Type B pancreatic cell (in vitro differentiated cells): ENCODE data around the gene ITPR2. TPM values are rescaled to one million over a fixed set of nuclear protein-coding genes. Genes with fewer than 3 reads are reported as not detected.
"Not testable (repeated sequence)": the region's sequence is repeated elsewhere in the genome, so short reads cannot be mapped to it uniquely, and the experiment has no call there.

Source experiments
- DNase-seq: peaks from one replicate; pipeline ENCODE4 v3.0.0; 2021; ENCODE audit warnings: mixed read lengths; ENCODE audit not compliant: unreplicated experiment; ENCODE audit errors: extremely low spot score
- H3K27ac Mint-ChIP-seq: 2 replicates; pipeline ENCODE4 v1.8.0; 2021; ENCODE audit warnings: mild to moderate bottlenecking, mixed read lengths
- H3K27me3 Mint-ChIP-seq: 2 replicates; pipeline ENCODE4 v1.8.0; 2021; ENCODE audit warnings: mixed read lengths
- H3K36me3 Mint-ChIP-seq: 2 replicates; pipeline ENCODE4 v1.8.0; 2021; ENCODE audit warnings: mixed read lengths
- H3K4me1 Mint-ChIP-seq: one replicate; pipeline ENCODE4 v1.8.0; 2021; ENCODE audit warnings: mixed read lengths; ENCODE audit not compliant: unreplicated experiment
- H3K4me3 Mint-ChIP-seq: 2 replicates; pipeline ENCODE4 v1.8.0; 2021; ENCODE audit warnings: mild to moderate bottlenecking, mixed read lengths
- H3K9me3 Mint-ChIP-seq: 2 replicates; pipeline ENCODE4 v1.8.0; 2021; ENCODE audit warnings: mixed read lengths
- total RNA-seq: library from RNA; stranded (reverse); gene quantifications from 2 replicates; pipeline ENCODE4 v1.2.1, GENCODE V29; 2021; ENCODE audit warnings: low replicate concordance
- TF ChIP-seq, protein P1 (sequence below): fragments of 200-600 bp; sonication (generic); conservative IDR thresholded peaks from 2 replicates; pipeline ENCODE4 v1.5.0; 2021; ENCODE audit warnings: antibody characterized with exemption, mild to moderate bottlenecking

The ITPR2 gene
- total RNA-seq, 1 donor from 2014 or later = 33.7 TPM

DNA sequence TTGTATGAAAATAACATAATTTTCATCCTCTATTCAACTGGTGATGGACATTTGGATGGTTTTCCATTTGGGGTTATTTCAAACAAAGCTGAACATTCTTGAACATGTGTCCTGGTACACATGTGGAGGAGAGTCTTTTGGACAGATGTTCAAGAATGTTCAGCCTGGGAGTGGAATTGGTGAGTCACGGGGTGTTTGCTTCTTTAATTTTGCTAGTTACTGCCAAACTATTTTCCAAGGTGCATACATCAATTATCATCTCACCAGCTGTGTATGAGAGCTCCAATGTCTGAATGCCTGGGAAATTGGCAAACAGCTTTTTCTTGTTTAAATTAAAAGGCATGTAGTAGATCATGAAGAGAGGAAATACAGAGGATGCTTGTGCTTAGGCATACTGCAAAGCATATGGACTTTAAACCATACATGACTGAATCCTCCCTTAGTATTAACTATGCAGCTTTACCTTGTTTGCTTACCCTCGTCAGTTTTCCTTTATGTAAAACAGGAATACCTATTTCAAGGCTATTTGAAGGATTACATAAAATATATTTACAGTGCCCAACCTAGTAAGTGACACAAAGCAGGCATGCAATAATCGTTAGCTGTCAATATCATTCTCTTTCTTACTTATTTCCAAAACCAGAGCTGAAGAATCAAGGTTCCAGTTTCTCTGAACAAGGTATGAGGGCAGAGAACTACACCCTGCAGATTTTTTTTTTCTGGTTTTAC lies 152.1 kb downstream of the ITPR2 start:
- Mint-ChIP-seq H3K27ac (no peak overlapping the region), H3K4me3 (no peak overlapping the region), H3K4me1 (no peaks in the 10 kb centered on the region), H3K9me3 (no peaks in the 10 kb centered on the region), H3K36me3 (peaks cover 46% of the 10 kb centered on the region), H3K27me3 (no peaks in the 10 kb centered on the region)
- no peak for DNase-seq
- TF ChIP-seq, protein P1, sequence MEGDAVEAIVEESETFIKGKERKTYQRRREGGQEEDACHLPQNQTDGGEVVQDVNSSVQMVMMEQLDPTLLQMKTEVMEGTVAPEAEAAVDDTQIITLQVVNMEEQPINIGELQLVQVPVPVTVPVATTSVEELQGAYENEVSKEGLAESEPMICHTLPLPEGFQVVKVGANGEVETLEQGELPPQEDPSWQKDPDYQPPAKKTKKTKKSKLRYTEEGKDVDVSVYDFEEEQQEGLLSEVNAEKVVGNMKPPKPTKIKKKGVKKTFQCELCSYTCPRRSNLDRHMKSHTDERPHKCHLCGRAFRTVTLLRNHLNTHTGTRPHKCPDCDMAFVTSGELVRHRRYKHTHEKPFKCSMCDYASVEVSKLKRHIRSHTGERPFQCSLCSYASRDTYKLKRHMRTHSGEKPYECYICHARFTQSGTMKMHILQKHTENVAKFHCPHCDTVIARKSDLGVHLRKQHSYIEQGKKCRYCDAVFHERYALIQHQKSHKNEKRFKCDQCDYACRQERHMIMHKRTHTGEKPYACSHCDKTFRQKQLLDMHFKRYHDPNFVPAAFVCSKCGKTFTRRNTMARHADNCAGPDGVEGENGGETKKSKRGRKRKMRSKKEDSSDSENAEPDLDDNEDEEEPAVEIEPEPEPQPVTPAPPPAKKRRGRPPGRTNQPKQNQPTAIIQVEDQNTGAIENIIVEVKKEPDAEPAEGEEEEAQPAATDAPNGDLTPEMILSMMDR = no peak

DNA sequence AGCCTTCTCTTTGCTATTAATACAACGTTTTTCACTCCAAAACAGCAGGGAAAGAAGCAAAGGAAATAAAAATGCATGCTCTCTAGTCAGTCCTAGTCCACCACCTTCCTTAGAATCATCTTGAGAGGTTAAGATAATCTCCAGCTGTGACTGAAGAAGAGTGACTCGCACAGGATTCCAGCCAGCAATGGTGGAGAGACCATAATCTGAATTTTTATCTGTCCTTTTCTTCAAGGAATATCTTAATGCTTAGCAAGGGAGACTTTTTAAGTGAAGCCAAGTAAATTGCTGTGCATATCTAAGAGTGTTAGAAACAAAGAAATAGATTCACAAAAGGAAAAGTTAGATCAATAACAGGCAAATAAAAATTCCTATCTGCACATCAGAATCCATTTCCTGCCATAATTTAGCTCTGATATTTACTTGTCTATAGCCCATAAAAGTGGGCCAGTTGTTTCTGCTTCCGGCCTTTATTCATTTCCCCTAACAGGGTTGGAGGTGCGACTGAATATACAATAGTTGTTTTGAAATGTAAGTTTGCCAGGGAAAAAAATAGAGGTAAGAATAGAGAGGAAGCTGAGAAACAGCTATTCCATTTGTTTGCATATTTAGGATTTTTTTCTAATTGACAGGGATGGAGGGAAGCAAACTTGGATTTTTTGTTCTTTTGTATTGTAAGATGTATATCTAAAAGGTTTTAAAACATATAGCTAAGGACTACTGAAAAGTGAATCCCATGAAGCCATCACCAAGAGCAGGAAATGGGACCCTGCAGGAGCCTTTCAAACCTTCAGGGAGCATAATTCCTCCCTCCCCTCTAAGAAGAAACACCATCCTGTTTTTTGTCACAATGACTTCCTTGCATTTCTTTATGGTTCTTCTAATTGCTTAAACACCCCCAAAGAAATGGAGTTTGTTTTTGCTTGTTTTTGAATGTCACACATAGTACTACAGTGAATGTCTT lies 154.0 kb downstream of the ITPR2 start:
- Mint-ChIP-seq H3K36me3 (peaks cover 35% of the 10 kb centered on the region), H3K27ac (no peak overlapping the region), H3K9me3 (no peaks in the 10 kb centered on the region), H3K4me3 (no peak overlapping the region), H3K4me1 (no peaks in the 10 kb centered on the region), H3K27me3 (no peaks in the 10 kb centered on the region)
- TF ChIP-seq, protein P1 = no peak
- no peak for DNase-seq

DNA sequence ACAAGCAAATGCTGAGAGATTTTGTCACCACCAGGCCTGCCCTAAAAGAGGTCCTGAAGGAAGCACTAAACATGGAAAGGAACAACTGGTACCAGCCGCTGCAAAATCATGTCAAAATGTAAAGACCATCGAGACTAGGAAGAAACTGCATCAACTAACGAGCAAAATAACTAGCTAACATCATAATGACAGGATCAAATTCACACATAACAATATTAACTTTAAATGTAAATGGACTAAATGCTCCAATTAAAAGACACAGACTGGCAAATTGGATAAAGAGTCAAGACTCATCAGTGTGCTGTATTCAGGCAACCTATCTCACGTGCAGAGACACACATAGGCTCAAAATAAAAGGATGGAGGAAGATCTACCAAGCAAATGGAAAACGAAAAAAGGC lies 161.5 kb downstream of the ITPR2 start:
- H3K27me3 Mint-ChIP-seq, H3K4me1 Mint-ChIP-seq, H3K4me3 Mint-ChIP-seq, DNase-seq, H3K27ac Mint-ChIP-seq, H3K9me3 Mint-ChIP-seq: not testable (repeated sequence)
- peaks cover 21% of the 10 kb centered on the region for H3K36me3 Mint-ChIP-seq

DNA sequence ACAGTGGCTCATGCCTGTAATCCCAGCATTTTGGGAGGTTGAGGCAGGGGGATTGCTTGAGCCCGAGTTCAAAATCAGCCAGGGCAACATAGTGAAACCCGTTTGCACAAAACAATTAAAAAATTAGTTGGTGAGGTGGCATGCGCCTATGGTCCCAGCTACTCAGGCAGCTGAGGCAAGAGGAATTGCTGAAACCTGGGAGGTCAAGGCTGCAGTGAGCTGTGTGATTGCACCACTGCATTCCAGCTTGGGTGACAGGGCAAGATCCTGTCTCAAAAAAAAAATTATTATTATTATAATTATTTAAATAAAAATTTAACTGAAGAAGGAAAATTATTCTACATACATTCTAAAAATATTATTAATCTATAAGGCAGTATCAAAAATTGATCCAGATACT lies 164.1 kb downstream of the ITPR2 start:
- Mint-ChIP-seq H3K4me1 (no peaks in the 10 kb centered on the region), H3K36me3 (peaks cover 23% of the 10 kb centered on the region), H3K27me3 (no peaks in the 10 kb centered on the region), H3K27ac (no peak overlapping the region), H3K4me3 (no peak overlapping the region), H3K9me3 (no peaks in the 10 kb centered on the region)
- DNase-seq = no peak
- TF ChIP-seq, protein P1 = no peak

DNA sequence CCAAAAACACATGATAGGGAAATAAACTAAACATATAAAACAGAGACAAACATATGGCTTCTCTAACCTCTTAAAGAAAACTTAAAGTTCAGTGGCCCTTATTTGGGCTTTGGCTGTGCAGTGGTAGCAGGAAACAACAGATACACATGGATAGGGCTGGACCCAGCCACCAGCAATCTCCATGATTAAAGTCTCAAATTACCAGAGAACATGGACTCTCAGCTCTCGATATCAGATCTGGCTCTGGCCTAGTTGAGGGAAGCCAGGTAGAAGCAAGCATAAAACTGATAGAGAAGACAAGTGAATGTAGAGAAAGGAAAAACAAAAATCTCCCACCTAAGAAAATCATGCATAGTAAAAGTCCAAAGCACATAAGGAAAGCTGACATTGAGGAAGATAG lies 164.8 kb downstream of the ITPR2 start:
- Mint-ChIP-seq H3K4me1 (no peaks in the 10 kb centered on the region), H3K4me3 (no peak overlapping the region), H3K27me3 (no peaks in the 10 kb centered on the region), H3K36me3 (peaks cover 26% of the 10 kb centered on the region), H3K9me3 (no peaks in the 10 kb centered on the region), H3K27ac (no peak overlapping the region)
- no peak for DNase-seq
- TF ChIP-seq, protein P1 = no peak

DNA sequence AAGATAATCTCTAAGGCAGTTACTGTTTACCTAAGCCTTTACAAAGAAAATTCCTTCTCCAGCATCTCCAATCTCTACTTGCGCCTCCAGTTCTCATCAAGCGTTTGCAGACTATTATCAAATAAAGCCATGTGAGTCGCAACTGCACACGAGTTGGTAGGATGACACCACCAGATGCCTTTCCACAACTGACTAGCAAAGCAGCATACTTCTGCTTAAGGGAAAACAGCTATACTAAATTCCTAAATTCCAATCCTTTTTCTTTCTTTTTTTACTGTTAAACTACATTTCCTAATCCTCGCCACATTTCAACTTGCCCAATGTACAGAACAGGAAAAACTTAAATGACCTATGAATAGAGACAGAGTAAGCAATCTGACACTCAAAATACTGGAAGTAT lies 166.7 kb downstream of the ITPR2 start:
- TF ChIP-seq, protein P1 = no peak

More for the DNA sequence above, 166.7 kb downstream of the ITPR2 start:
- H3K27me3 Mint-ChIP-seq = no peaks in the 10 kb centered on the region
- peaks cover 30% of the 10 kb centered on the region for H3K36me3 Mint-ChIP-seq
- no peaks in the 10 kb centered on the region for H3K4me1 Mint-ChIP-seq
- no peaks in the 10 kb centered on the region for H3K9me3 Mint-ChIP-seq
- DNase-seq = no peak
- H3K4me3 Mint-ChIP-seq = no peak overlapping the region
- H3K27ac Mint-ChIP-seq = no peak overlapping the region
